ENCODE data around the gene TBX1.

The TBX1 gene

DNA sequence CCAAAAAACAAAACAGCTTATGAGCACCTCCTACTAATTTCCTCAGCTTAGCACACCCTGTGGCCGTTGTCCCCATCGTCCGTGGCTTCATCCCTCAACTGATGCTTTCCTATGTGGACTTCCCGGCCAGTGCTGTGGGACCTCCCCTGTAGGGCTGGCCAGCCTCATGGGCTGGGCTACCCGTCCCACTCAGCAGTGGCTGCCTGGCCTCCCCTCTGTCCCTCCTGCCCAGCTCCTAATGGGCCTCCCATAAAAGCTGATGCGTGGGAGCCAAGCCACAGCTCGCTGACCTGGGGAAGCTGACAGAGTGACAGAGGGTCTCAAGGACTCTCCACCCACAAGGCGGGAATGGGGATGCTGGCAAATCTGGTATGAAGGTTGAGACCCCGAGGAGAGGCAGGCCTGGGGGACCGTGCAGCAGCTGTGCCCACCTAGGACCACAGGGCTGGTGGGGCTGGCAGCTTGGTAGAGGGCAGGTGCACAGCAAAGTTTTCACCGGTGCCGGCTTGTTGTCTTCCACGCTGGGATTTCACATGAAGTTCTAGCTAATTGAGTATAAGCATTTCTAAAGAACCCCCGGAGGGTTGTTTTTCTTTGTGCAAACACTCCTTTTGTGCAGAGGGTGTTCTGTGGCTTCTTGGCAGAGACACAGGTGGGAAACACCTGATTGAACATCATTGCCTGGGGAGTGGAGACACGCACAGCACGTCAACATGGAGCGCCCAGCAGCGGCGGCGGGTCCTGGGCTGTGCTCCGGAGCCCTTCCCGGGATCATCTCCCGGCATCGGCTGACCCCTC lies 23.2 kb downstream of the TBX1 start:
- no peak for DNase-seq
- TF ChIP-seq CTCF (IDR thresholded peaks at IDR 0.05; ENCODE audit: low read depth, low read length): no peak
- Histone ChIP-seq H3K4me3 (ENCODE audit: low read depth, low read length) (no peak overlapping the region), H3K4me1 (no peaks in the 10 kb centered on the region), H3K36me3 (no peaks in the 10 kb centered on the region), H3K9me3 (no peaks in the 10 kb centered on the region; the same call in 1 of the 2 replicates), H3K27me3 (no peaks in the 10 kb centered on the region)

- no peak overlapping the region for H3K4me3 ChIP-seq (ENCODE audit: low read depth, low read length)
- no peaks in the 10 kb centered on the region for H3K27me3 ChIP-seq
- no peaks in the 10 kb centered on the region for H3K36me3 ChIP-seq
- no peaks in the 10 kb centered on the region; the same call in 1 of the 2 replicates for H3K9me3 ChIP-seq
- no peaks in the 10 kb centered on the region for H3K4me1 ChIP-seq
- DNase-seq: peak; percentile 7
- TF ChIP-seq CTCF (IDR thresholded peaks at IDR 0.05; ENCODE audit: low read depth, low read length): no peak
These were observed 24.0 kb downstream of the TBX1 start for GRCh38 chr22:19784384-19785175.

DNA sequence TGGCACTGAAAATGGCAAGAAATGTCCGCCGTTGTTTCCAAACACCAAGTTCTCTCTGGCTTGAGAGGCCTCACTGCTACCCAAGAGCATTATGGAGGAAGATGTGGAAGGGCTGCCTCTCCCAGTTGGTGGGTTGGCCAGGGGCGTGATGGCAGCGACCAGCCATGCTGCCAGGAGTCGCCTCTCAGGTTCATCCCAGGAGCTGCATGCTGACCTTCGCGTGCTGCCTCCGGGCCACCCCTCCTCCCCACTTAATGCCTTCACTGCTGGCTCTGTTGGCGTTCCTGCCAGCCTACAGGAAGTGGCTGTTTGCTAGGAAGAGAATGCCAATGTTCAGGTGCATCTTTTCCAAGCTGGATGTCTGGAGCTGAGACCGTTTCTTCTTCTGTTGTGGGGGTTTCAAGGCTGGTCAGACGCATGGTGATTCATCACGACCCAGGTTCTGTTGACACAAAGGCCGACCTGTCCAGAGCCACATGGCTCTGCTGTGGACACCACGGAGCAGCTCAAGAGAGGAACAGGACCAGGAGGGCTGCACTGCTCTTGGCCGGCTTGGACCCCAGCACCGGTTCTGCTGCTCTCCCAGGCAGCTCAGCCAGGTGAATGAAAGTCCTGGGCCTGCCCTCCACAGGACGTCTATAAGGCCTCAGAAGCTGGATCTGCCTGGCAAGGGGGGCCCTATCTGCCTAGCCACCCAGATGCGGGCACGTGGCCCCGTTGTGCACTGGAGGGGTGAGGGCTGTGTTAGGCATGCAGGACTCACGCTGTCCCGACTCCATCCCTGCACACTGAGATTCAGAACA lies 25.1 kb downstream of the TBX1 start:
- Histone ChIP-seq H3K27me3 (no peaks in the 10 kb centered on the region), H3K9me3 (no peaks in the 10 kb centered on the region; the same call in 1 of the 2 replicates), H3K4me1 (no peaks in the 10 kb centered on the region), H3K36me3 (no peaks in the 10 kb centered on the region), H3K4me3 (ENCODE audit: low read depth, low read length) (no peak overlapping the region)
- TF ChIP-seq CTCF (IDR thresholded peaks at IDR 0.05; ENCODE audit: low read depth, low read length): no peak
- peak; percentile 7 for DNase-seq

GRCh38 chr22:19786264-19786585 lies 25.6 kb downstream of the TBX1 start:
- Histone ChIP-seq H3K27me3 (no peaks in the 10 kb centered on the region), H3K9me3 (no peaks in the 10 kb centered on the region; the same call in 1 of the 2 replicates), H3K4me3 (ENCODE audit: low read depth, low read length) (no peak overlapping the region), H3K36me3 (no peaks in the 10 kb centered on the region), H3K4me1 (no peaks in the 10 kb centered on the region)
- no peak for TF ChIP-seq CTCF (IDR thresholded peaks at IDR 0.05; ENCODE audit: low read depth, low read length)
- no peak for DNase-seq

DNA sequence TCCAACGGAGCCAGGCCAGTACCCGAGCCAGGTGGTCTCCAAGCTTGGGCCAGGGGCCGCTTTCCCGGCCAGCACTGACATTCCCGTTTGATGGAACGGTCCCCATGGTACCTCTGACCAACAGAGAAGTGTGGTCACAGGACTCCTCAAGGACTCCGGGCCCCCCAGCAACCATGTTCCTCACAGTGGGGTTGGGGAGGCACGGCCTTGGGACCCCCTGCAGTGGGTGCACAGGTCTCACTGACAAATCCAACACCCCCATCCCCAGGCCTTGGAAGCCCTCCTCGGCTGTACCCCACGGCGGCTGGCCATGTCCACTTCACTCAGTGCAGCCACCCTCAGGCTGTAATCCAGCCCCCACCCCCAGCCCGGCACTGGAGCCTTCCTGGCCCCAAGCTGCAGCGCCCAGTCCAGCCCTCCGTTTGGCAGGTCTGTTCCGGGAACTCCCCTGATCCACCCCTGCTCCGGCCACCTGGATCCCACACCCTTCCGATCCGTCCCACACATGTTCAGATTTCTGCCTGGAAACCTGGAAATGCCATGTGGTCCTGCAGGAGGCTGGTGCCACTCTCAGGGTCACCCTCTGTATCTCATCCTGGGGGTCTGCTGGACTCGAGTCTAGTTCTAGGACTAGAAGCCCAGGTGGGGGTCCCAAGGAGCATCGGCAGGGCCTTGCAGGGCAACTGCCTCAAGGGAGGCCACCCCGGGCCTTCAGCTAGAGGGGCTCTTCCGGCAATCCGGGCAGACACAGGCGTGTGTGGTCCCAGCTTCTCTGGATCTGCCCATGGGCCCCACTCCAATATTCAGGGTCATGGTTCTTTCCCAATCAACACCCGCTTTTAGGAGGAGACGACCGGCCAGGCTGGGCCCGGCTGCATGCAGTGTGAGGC lies 26.6 kb downstream of the TBX1 start:
- DNase-seq: peak; percentile 5
- H3K9me3 ChIP-seq: no peaks in the 10 kb centered on the region; the same call in 1 of the 2 replicates
- no peak overlapping the region for H3K4me3 ChIP-seq (ENCODE audit: low read depth, low read length)
- H3K36me3 ChIP-seq: no peaks in the 10 kb centered on the region
- H3K4me1 ChIP-seq: no peaks in the 10 kb centered on the region
- no peaks in the 10 kb centered on the region for H3K27me3 ChIP-seq
- TF ChIP-seq CTCF (IDR thresholded peaks at IDR 0.05; ENCODE audit: low read depth, low read length): no peak
